PC-3 (cell line): ENCODE data around the gene CD79A. TPM values are rescaled to one million over a fixed set of nuclear protein-coding genes. Genes with fewer than 3 reads are reported as not detected.

ENCODE experiments used
- ATAC-seq: fragments of 200-7000 bp; cut with Tn5 transposase; 2 replicates; pipeline ENCODE4 v1.9.1; 2020; ENCODE audit warnings: mild to moderate bottlenecking, moderate library complexity
- BruUV-seq: library from RNA; stranded (reverse); fragments of 400-500 nt; replicated peaks from 2 replicates; lab custom pipeline; 2021; lab: Mats Ljungman, UMichigan
- CTCF ChIA-PET: fragments of 300-600 bp; sonication (Branson Sonifier 250); formaldehyde crosslinking; loops from one replicate; lab custom pipeline; 2022; ENCODE audit warnings: antibody characterized with exemption; lab: Charles Lee
- POLR2A ChIA-PET: fragments of 300-600 bp; sonication (Branson Sonifier 250); formaldehyde crosslinking; loops from one replicate; lab custom pipeline; 2022; ENCODE audit warnings: antibody characterized with exemption; ENCODE audit not compliant: unreplicated experiment; lab: Charles Lee
- DNase-seq: peaks from one replicate; pipeline ENCODE4 v3.0.0-alpha.2; 2015
- H2AFZ ChIP-seq: fragments of 300-600 bp; sonication (generic); 2 replicates; pipeline ENCODE4 v1.6.0; 2016; ENCODE audit warnings: antibody characterized with exemption, low read length
- H3F3A ChIP-seq: fragments of 300-600 bp; sonication (generic); one replicate; pipeline ENCODE4 v1.6.0; 2017; ENCODE audit warnings: antibody characterized with exemption, low read length, control low read depth, mild to moderate bottlenecking; ENCODE audit not compliant: unreplicated experiment
- H3K27ac ChIP-seq: fragments of 300-600 bp; sonication (generic); 2 replicates; pipeline ENCODE4 v1.5.1; 2016; ENCODE audit warnings: mild to moderate bottlenecking, low read length
- H3K27me3 ChIP-seq: fragments of 300-600 bp; sonication (generic); 2 replicates; pipeline ENCODE4 v1.6.1; 2016; ENCODE audit warnings: low read length, mixed read lengths
- H3K36me3 ChIP-seq: fragments of 300-600 bp; sonication (generic); 2 replicates; pipeline ENCODE4 v1.6.1; 2016; ENCODE audit warnings: low read depth, mixed run types, low read length, mixed read lengths
- H3K4me1 ChIP-seq: fragments of 300-600 bp; sonication (generic); 2 replicates; pipeline ENCODE4 v1.5.1; 2016; ENCODE audit warnings: low read length; ENCODE audit not compliant: insufficient read depth
- H3K4me2 ChIP-seq: fragments of 300-600 bp; sonication (generic); 2 replicates; pipeline ENCODE4 v1.6.0; 2016; ENCODE audit warnings: low read length
- H3K4me3 ChIP-seq: fragments of 300-600 bp; sonication (generic); 2 replicates; pipeline ENCODE4 v1.5.1; 2016; ENCODE audit warnings: mild to moderate bottlenecking, low read length, mixed read lengths
- H3K79me2 ChIP-seq: fragments of 300-600 bp; sonication (generic); 2 replicates; pipeline ENCODE4 v1.6.1; 2017; ENCODE audit warnings: low read length, mixed read lengths
- H3K9ac ChIP-seq: fragments of 300-600 bp; sonication (generic); 2 replicates; pipeline ENCODE4 v1.6.0; 2016; ENCODE audit warnings: mild to moderate bottlenecking, low read length
- H3K9me2 ChIP-seq: fragments of 300-600 bp; sonication (generic); replicated peaks from 2 replicates; pipeline ENCODE4 v1.6.1; 2016; ENCODE audit warnings: mixed run types, low read length, mixed read lengths
- H3K9me3 ChIP-seq: fragments of 300-600 bp; sonication (generic); 2 replicates; pipeline ENCODE4 v1.6.1; 2016; ENCODE audit warnings: low read length, mixed read lengths
- H4K20me1 ChIP-seq: fragments of 300-600 bp; sonication (generic); 2 replicates; pipeline ENCODE4 v1.6.1; 2016; ENCODE audit warnings: low read length, mixed read lengths
- CTCF ChIP-seq: fragments of 300-600 bp; sonication (generic); conservative IDR thresholded peaks from 2 replicates; pipeline ENCODE4 v1.5.1; 2017; ENCODE audit warnings: antibody characterized with exemption, low read depth, mild to moderate bottlenecking, low read length
- EZH2 ChIP-seq: fragments of 300-600 bp; sonication (generic); IDR thresholded peaks from one replicate; pipeline ENCODE4 v1.6.1; 2017; ENCODE audit warnings: antibody characterized with exemption, mild to moderate bottlenecking, low read length; ENCODE audit not compliant: unreplicated experiment
- EZH2phosphoT487 ChIP-seq: fragments of 300-600 bp; sonication (generic); IDR thresholded peaks from 2 replicates; pipeline ENCODE4 v1.6.1; 2018; ENCODE audit warnings: mild to moderate bottlenecking, antibody characterized with exemption, low read length, borderline replicate concordance
- intact Hi-C: fragments of 100-400 bp; cut with micrococcal nuclease; formaldehyde crosslinking; loops from 2 replicates; pipeline ENCODE4 v1.9.0; 2023
- total RNA-seq: library from RNA; depleted of rRNA; stranded (reverse); fragments of >200 nt; gene quantifications from 2 replicates; pipeline ENCODE4 v1.2.3, GENCODE V29; 2014

The CD79A gene
- total RNA-seq, 1 experiment from 2014 or later, result 0.11 TPM

GRCh38 chr19:41890936-41891335, 13.9 kb downstream of the CD79A start:
- Histone ChIP-seq H3K4me1 (peaks cover 24% of the 10 kb centered on the region), H3K9me3 (no peaks in the 10 kb centered on the region), H3K27me3 (no peaks in the 10 kb centered on the region), H3K4me3 (no peak overlapping the region), H3K4me2 (no peak overlapping the region), H2AFZ (no peak overlapping the region), H3K9ac (no peak overlapping the region), H3K27ac (no peak overlapping the region), H3K79me2 (peaks cover 23% of the 10 kb centered on the region), H3K9me2 (no peaks in the 10 kb centered on the region), H3K36me3 (peaks cover 6% of the 10 kb centered on the region), H3F3A (no peaks in the 10 kb centered on the region), H4K20me1 (no peaks in the 10 kb centered on the region)
- BruUV-seq, result no TSS peak
- no peak for TF ChIP-seq EZH2
- no peak for TF ChIP-seq CTCF
- no peak for TF ChIP-seq EZH2phosphoT487
- DNase-seq (no peak), ATAC-seq (no peak)
- POLR2A ChIA-PET, result no interaction called here
- intact Hi-C loops, result no loop called here
- CTCF ChIA-PET, result no interaction called here

GRCh38 chr19:41892173-41892902, 15.3 kb downstream of the CD79A start:
- peaks cover 6% of the 10 kb centered on the region for H3K36me3 ChIP-seq
- TF ChIP-seq EZH2phosphoT487, result no peak
- TF ChIP-seq EZH2, result no peak
- TF ChIP-seq CTCF, result no peak
- BruUV-seq, result no TSS peak
- H3F3A ChIP-seq, result no peaks in the 10 kb centered on the region
- no peaks in the 10 kb centered on the region for H3K9me2 ChIP-seq
- H3K4me1 ChIP-seq, result peaks cover 10% of the 10 kb centered on the region
- ATAC-seq (no peak), DNase-seq (no peak)
- POLR2A ChIA-PET, result no interaction called here
- no peaks in the 10 kb centered on the region for H3K27me3 ChIP-seq
- CTCF ChIA-PET, result no interaction called here
- H3K4me2 ChIP-seq, result no peak overlapping the region
- no peak overlapping the region for H3K27ac ChIP-seq
- intact Hi-C loops, result no loop called here
- no peaks in the 10 kb centered on the region for H3K9me3 ChIP-seq
- no peak overlapping the region for H3K4me3 ChIP-seq
- no peak overlapping the region for H3K9ac ChIP-seq
- no peak overlapping the region for H2AFZ ChIP-seq
- peaks cover 10% of the 10 kb centered on the region; the same call in 1 of the 2 replicates for H3K79me2 ChIP-seq
- no peaks in the 10 kb centered on the region for H4K20me1 ChIP-seq

- DNase-seq, result no peak
- CTCF ChIA-PET, result no interaction called here
- no peak overlapping the region for H3K27ac ChIP-seq
These were observed 16.8 kb downstream of the CD79A start for GRCh38 chr19:41893899-41894298.

More at GRCh38 chr19:41893899-41894298, 16.8 kb downstream of the CD79A start:
- no peak overlapping the region for H3K4me2 ChIP-seq
- no peaks in the 10 kb centered on the region for H3K9me3 ChIP-seq
- H2AFZ ChIP-seq, result no peak overlapping the region
- H3K4me1 ChIP-seq, result no peaks in the 10 kb centered on the region
- H4K20me1 ChIP-seq, result no peaks in the 10 kb centered on the region
- no peaks in the 10 kb centered on the region for H3K27me3 ChIP-seq
- H3K79me2 ChIP-seq, result peaks cover under 1% of the 10 kb centered on the region; the same call in 1 of the 2 replicates
- no peaks in the 10 kb centered on the region for H3K9me2 ChIP-seq
- BruUV-seq, result no TSS peak
- H3K4me3 ChIP-seq, result no peak overlapping the region
- no peak overlapping the region for H3K9ac ChIP-seq
- H3F3A ChIP-seq, result no peaks in the 10 kb centered on the region
- POLR2A ChIA-PET, result no interaction called here
- TF ChIP-seq CTCF (no peak; the same call in 1 of the 2 replicates), EZH2phosphoT487 (no peak), EZH2 (no peak)
- H3K36me3 ChIP-seq, result peaks cover 6% of the 10 kb centered on the region
- intact Hi-C loops, result no loop called here
- ATAC-seq, result peak; percentile 24; the same call in 1 of the 2 replicates
